Fibroblast of pulmonary artery (primary cell): ENCODE data around the gene CBFA2T3.
"Not testable (repeated sequence)": the region's sequence is repeated elsewhere in the genome, so short reads cannot be mapped to it uniquely, and the experiment has no call there.

Experiments used
- DNase-seq: peaks from one replicate; pipeline ENCODE4 v3.0.0-alpha.2; 2010; ENCODE audit warnings: low read depth
- H3K4me3 ChIP-seq: replicated peaks from 2 replicates; pipeline ENCODE4 v1.5.1; 2011; ENCODE audit warnings: low read depth, mild to moderate bottlenecking, control low read depth, low read length, moderate library complexity
- CTCF ChIP-seq: IDR thresholded peaks from 2 replicates; pipeline ENCODE4 v1.5.1; 2011; ENCODE audit warnings: mild to moderate bottlenecking, control low read depth, low read length, inconsistent platforms; ENCODE audit errors: missing control alignments

The CBFA2T3 gene

GRCh38 chr16:88895335-88895734 lies 81.7 kb downstream of the CBFA2T3 start:
- H3K4me3 ChIP-seq = no peak overlapping the region
- DNase-seq = no peak
- TF ChIP-seq CTCF = no peak

- DNase-seq = no peak
- H3K4me3 ChIP-seq = no peak overlapping the region
- no peak for TF ChIP-seq CTCF
Observed at GRCh38 chr16:88894681-88895300, 82.2 kb downstream of the CBFA2T3 start.

GRCh38 chr16:88894266-88894665 lies 82.7 kb downstream of the CBFA2T3 start:
- DNase-seq, H3K4me3 ChIP-seq: not testable (repeated sequence)

GRCh38 chr16:88893127-88893968 lies 83.7 kb downstream of the CBFA2T3 start:
- H3K4me3 ChIP-seq = no peak overlapping the region
- no peak for DNase-seq
- TF ChIP-seq CTCF = no peak

- no peak for DNase-seq
- no peak for TF ChIP-seq CTCF
- H3K4me3 ChIP-seq = no peak overlapping the region
Observed at GRCh38 chr16:88892065-88892464, 84.9 kb downstream of the CBFA2T3 start.

- TF ChIP-seq CTCF = no peak
- DNase-seq = no peak
- no peak overlapping the region for H3K4me3 ChIP-seq
Observed at GRCh38 chr16:88891083-88891482, 85.9 kb downstream of the CBFA2T3 start.

- H3K4me3 ChIP-seq, DNase-seq: not testable (repeated sequence)
Observed at GRCh38 chr16:88889702-88890352, 87.2 kb downstream of the CBFA2T3 start.
